Stimulated activated CD4-positive, alpha-beta T cell treated with anti-CD3 and anti-CD28 coated beads, Interleukin-2, amount 100 ng/mL, for 4 hours (primary cell): ENCODE data around the gene RAMACL.
"Not testable (repeated sequence)": the region's sequence is repeated elsewhere in the genome, so short reads cannot be mapped to it uniquely, and the experiment has no call there.

ENCODE experiments used
- DNase-seq: peaks from one replicate; pipeline ENCODE4 v3.0.0-alpha.2; 2020; ENCODE audit warnings: low read depth

The RAMACL gene

DNA sequence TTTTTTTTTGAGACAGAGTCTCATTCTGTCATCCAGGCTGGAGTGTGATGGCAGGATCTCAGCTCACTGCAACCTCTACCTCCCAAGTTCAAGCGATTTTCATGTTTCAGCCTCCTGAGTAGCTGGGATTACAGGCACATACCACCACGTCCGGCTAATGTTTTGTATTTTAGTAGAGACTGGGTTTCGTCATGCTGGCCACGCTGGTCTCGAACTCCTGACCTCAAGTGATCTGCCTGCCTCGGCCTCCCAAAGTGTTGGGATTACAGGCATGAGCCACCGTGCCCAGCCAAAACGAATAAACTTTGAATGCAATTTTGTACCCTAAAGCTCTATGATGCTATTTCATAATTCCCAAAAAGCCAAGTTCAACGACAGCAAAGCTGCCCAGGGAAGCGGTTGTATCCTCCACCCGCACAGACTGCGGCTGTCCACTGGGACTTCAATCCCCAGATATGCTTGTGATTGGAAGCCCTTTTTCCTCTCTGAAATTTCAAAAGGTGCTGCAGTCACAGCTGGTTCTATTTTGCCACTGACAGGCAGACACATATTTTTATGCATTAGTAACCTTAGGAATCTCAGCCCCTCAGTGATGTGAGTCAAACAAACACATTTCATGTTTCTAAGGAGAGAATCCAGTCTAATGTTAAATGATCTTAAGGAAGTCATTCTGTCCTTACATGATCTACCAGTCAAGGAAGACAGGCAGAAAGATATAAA, 8.7 kb upstream of the RAMACL start:
- DNase-seq, result no peak

DNA sequence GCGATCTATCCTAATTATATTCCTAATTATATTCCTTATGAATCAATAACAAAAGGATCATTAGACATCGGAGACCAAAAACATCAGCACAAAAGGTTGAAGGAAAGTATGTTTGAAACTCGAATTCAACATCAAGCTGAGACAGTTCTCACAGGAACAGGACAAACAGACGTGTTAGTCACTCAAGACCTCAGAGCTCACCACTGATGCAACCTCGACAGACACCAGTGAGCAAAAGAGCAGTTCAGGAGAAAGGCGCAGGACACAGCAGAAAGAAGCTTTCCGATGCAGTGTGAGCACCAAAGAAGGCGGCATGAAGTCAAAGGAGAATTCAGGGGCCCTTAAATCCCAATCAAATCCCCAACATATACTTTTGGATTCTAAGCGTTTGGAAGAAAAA, 6.3 kb upstream of the RAMACL start:
- DNase-seq, result no peak

DNA sequence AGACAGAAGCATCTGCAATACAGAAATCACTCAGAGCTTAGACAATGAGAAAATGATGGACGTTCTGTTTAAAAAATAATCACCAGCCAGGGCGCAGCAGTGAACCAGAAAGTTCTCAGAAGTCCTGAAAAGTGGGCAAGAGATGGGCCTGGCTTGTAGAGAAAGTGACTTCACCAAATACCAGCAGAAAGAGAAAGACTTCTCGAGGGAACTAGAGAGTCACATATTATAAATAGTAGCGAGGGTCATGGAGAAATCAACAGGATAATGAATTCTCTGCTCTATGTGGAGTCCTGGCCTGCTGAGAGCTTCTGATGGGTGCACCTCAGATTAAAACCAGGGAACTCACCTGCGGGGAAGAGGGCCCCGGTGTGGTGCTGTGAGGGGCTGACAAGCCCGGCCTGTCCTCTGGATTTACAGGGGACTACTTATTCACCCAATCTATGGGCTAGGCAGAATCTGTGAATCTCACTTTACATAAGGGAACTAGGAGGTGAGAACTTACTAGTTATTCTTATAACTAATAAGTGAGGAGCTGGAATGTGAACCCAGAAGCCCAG, 5.6 kb upstream of the RAMACL start:
- DNase-seq, result no peak

DNA sequence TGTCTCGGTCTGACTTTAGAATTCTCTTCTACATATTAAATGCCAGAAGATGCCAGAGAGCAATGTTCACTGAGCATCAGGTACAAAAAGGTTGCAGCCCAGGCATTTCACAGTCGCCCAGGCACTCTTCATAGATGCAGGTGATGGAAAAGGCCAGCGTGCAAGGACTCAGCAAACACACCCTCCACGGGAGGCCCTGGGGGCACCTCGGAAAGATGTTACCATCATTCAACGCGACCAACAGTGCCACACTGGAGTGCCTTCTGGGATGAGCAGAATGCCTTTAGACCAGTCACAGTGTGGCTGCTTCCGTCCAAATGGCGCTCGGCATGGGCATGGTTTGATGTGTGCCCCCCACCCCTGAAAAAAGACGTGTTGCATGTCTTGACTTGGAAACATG, 4.5 kb upstream of the RAMACL start:
- no peak for DNase-seq

DNA sequence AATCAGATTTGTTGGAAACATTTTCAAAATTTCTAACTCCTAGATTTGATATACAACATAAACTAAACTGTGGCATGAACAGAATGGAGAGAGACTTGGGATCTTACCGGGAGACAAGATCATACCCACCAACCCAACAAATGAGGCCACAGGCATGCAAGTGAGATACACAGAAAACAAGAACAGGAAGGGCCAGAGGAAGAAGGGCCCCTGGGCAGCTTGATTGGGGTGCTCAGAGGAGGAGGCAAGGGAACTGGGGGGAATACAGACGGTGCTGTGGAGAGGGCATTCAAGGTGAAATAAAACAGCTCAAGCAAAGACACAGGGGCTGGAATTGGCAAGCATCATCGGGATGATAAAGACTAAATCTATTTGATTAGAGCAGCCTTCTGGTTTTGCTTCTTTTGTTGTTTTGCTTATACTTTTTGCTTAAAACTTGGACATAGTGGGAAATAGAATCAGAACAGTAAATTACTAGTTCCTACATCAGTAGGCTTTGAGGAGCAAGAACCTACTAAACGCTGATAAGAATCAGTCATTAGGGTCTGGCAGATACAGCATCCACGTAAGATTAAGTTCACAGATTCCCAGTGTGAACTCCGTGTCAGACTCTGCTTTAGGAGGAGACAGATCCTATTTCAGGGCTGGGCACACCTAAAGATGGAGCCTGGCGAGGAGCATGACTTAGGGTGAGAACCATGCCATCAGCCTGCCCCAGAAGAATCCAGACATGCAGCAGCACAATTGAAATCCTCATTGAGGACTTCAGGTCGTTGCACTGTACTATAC, 3.5 kb upstream of the RAMACL start:
- no peak for DNase-seq

DNA sequence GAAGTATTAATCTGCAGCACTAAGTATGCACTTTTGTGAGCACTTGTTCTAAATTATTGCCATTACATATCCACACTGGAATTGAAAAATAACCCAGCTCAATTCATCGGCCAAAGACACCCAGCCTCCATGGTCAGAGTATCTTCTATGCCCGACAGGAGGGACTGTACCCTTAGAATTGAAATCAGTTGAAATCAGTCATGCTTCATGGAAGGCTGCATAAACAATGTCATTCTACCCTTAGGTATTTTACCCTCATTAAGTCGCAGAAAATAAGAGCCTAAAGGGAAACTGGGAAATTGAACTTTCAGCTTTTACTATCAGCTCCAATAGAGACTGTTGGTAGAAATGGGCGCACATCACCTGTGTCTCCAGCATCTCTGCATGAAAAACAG, 2.9 kb upstream of the RAMACL start:
- DNase-seq, result no peak

DNA sequence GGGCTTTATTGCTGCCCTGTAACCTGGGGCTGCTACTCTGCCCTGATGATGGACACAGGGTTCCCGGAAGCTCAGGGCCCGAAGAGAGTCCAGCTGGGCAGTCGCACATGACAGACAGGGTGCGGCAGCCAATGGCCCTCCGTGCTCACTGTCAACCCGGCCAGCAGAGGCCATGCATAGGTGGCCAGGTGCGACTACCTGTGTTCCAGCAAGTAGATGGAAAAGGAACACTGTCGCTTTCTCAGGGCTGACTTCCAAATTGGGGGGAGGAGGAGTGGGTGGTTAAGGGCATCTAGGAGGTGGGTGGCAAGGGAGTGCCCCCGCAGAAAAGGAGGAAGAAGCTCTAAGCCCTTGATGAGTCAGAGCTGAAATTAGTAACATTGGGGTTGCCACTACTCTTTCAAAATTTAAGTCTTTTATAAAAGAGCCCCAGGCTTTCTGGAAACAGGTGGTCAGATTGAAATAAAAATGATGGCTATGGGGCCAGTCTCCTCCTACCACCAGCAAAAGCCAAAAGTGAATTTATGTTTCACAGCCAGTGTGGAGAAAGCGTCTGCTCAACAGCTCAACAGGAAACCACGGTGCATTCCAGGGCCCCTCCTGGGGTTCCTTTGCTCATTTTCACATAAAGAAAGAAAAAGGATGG, 2.3 kb upstream of the RAMACL start:
- peak; percentile 16 for DNase-seq

DNA sequence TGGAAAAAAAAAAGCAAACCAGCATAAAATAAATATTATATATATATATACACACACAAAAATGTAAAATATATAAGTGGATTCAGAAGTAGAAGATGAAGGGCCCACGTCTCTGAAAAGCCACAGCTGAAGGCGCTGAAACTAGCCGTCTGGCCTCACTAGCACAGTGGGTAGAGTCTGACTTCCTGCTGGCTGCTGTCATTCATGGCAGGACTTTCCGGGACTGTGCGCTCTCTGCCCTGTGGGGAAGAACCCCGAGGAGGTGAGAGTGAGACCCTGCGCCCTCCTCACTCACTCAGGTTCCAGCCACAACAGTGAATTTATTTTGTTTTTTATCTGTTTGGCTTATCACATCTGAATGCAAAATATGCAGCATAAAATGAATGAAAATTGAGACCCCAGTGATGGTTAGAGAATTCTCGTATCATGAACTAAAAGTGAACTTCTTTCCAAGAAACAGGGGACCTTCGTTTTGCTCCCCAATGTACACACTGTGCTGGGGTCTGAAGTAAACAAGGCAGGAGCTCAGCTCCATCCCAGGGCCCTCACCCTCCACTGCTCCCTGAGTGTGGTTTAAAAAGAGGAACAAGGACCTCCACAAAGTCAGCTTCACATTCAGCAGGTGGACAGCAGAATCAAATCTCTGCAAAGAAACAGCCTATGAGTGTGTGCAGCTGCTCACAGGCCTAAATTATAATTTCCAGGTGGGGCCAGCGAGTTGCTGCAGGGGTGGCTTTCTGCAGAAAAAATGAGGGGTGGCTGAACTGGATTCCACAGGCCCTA, 1.3 kb upstream of the RAMACL start:
- no peak for DNase-seq

DNA sequence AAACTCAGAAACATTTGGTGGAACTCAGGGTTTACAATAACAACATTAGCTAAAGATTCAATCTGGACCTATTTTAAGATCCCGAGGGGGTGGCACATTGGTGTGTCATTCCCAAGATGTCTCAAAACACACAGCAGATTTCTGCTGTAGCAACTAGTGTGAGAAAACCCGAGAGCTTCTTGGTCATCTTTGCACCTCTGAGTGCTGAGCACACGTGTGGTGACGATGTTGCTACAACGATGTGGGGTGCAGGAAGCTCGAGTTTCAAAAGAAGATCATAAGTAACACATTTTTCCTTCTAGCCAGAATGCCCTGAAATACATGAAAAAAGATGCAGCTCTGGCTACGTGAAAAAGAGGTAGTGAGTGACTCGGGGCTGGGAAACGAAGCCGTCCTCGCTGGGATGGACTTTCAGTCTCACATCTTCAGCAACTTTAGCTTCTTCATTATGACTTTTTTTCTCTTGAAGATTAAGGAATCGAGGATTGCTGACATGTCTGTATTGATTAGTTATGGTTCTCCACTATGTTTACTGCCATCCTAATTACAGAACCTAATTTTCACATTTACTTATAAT, 1.5 kb downstream of the RAMACL start:
- DNase-seq, result no peak

DNA sequence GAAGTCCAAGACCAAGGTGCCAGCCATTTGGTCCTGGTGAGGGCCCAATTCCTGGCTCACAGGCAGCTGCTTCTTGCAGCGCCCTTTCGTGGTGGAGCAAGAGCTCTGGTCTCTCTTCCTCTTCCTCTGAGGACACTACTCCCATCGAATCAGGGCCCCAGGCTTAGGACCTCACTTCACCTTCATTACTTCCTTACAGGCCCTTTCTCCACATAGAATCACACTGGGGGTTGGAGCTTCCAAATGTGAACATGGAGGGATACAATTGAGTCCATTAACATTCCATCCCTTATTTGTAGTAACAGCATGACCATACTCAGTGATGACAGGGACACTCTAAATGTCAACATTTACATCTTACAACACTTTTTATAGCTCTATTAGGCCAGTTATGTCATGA, 2.3 kb downstream of the RAMACL start:
- DNase-seq, result no peak

DNA sequence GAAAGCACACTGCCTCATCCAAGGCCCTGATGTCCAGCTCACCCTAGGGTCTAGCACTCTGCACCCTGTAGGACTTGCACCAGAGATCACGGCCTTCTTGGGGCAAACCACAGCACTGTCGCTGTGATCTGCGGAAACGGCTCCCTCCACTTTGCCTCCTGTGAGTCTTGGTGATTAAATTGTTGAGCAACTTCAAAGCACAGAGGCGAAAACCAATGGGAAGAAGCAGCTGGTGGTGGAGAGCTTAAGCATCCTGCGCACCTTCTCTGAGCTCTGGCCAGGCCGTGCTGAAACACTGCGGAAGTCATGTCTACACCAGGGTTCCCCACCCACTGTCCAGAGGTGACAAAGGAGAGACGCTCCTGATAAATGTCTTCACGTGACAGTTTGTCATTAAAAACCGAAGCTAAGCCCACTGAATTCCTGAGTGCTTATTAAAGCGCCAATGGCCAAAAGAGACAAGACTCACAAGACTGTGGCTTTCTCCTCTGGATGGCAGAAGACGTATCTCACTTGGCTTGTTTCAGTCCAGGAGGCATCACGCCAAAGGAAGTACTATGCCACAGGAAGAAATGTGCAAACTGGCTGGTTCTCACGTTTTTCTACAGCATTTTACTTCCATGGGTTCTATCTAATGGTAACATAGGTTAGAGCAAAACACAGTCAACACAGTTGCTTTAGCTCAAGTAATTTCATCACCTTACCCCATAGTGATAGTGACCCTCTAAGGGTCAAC, 3.1 kb downstream of the RAMACL start:
- no peak for DNase-seq

DNA sequence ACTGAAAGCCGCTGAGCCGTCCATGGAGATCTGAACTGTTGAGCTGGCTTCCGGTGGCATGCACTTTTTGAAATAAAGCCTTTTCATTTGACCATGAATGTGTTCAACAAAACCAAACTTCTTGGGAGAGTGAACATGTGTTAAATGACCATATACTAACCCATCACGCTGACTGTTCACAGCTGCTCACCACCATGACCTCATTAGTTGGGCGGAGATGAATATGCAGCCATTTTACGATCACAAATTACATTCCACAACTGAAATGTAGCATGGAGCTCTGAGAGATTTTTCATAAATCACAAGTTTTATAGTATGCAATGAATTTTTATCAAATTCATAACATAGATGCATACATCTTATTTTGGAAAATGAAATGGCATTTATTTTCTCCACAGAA, 4.2 kb downstream of the RAMACL start:
- no peak for DNase-seq

DNA sequence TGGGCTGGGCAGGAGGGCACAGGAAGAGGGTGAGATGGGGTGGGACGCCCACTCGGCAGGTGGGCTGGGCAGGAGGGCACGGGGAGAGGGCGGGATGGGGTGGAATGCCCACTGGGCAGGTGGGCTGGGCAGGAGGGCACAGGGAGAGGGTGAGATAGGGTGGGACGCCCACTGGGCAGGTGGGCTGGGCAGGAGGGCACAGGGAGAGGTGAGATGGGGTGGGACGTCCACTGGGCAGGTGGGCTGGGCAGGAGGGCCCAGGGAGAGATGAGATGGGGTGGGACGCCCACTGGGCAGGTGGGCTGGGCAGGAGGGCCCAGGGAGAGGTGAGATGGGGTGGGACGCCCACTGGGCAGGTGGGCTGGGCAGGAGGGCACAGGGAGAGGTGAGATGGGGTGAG, 4.7 kb downstream of the RAMACL start:
- DNase-seq, result not testable (repeated sequence)

DNA sequence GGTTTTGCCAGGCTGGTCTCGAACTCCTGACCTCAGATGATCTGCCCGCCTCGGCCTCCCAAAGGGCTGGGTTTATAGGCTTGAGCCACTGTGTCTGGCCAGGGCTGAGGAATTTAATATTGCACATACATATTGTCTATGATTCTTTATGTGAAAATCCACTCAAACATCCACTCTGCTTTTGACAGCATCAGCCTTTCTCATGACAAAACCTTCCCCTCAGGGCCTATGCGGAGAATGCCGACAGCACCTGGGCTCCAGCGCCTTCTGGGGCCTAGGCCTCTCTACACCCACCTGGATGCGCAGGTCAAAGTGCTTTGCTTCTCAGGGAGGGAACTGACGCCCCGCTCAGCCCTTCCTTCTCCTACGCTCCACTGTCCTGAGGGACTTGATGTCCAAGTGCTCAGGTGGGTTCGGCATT, 5.4 kb downstream of the RAMACL start:
- DNase-seq, result no peak

DNA sequence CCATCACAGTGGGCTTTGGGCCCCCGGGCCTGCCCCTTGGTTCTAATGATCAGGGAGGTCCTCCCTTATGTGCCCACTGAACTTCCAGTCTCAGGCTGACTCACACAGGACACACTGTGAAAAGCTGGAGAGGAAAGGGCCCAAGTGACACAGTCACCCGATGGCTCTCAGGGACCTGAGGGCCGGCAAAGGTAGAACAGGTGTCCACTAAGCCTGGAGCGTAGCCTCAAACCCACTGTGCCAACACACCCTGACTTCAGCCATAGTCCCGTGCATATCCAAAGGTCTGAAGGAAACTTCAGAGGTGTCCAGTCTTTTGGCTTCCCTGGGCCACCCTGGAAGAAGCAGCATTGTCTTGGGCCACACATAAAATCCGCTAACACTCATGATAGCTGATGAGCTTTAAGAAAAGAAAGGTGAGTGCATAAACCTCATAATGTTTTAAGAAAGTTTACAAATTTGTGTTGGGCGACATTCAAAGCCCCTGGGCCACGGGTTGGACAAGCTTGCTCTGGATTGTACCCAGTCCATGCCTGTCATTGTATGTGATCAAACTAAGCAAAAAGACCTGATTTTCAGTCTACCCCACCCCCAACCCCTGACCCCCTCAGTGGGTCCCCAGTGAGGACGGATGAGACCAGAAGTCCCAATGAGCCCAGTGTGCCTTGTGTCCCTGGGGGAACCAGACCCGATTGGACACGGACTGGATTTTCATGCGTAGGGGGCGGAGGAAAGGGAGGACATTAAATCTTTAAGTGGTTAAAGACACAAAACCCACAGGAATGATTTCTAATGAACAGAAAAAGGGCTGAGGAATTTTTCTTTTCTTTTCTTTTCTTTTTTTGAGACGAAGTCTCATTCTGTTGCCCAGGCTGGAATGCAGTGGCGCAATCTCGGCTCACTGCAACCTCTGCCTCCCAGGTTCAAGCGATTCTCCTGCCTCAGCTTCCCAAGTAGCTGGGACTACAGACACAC, 6.1 kb downstream of the RAMACL start:
- DNase-seq, result no peak

DNA sequence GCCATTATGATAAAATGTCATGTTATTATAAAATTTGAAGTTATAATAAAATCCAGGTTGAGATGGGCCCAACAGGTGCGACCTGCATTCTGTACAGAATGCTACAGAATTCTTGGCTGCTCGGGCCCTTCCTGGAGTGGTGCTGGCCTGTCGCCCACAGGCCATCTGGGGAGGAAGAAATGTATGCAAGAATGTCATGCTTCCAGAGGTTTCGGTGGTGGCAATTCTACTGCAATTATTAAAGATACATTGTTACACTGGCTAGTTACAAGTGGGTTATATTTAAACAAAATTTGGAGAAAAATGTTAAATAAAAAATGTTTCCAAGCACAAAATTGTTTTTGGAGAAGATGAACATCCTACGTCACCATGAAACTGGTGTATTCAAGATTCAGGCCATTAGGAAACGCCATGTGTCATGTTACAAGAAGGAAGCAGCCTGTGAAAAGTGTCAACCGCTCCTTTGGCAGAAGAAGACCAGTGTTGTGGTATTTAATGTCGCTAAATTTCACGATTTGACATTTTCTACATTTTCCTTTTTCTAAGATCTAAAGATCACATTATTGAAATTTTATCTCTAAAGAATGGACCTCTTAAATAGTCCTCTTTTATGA, 7.1 kb downstream of the RAMACL start:
- no peak for DNase-seq

DNA sequence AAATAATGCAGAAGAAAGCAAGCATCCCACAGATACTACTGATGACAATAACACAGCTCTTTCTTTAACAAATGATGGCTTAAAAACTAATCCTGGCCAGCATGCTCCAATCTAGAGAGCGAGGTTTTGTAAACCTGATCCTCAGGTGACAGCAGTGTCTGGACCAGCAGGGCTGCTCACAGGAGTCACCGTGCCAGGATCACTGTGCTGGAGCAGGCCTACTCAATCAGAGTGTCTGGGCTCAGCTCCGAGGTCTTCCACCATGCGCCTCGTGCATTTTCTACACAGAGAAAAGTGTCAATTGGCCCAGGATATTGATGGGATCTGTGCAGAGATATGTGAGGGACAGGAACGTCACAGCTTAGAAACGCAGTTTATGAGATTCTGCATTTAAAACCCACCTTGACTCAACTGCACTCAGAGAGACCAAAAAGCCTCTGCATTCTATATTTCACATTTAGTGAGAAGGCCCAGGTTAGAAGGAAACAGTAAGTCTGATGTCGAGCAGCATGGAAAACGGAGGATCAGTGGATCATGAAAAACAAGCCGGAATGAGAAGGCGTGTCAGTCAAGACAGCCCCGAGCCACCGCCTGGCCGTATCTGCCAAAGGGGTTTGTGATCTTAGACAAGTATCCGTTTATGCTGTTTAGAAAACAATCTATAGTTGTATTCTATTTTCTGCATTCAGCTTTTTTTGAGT, 7.8 kb downstream of the RAMACL start:
- no peak for DNase-seq

DNA sequence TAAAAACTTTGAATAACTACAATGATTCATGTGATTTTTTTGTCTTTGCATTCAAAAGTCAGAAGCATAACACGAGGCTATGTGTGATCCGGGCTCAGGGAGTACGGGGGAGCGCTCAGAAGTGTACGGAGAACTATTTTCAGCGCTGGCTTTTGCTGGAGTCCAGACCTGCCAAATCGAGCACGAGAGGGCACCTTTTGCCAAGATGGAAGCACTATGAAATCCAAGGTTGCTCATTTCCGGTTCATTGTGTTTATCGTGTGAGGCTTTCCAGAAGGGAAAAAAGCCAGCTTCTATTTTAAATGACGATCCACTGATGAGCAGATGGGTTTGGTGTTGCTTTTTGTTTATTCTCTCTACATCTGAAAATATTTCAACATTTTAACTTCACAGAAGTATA, 11.3 kb downstream of the RAMACL start:
- DNase-seq, result no peak
